ENCODE results near the gene FSCN2. TPM values are rescaled to one million over a fixed set of nuclear protein-coding genes. Genes with fewer than 3 reads are reported as not detected.

FSCN2 gene
- total RNA-seq, 1 experiment from 2014 or later: 1.2 TPM

- TF ChIP-seq TCF7L2 (IDR thresholded peaks at IDR 0.05; ENCODE audit: low read depth, low read length): no peak
- no peak for TF ChIP-seq REST (IDR thresholded peaks at IDR 0.05; ENCODE audit: insufficient read depth in 1 of 2, low read depth in 2 of 2, low read length in 1 of 2)
- no peak for TF ChIP-seq SIN3A (IDR thresholded peaks at IDR 0.05; ENCODE audit: borderline replicate concordance, insufficient read depth, low read depth, low read length)
- TF ChIP-seq, protein P1, sequence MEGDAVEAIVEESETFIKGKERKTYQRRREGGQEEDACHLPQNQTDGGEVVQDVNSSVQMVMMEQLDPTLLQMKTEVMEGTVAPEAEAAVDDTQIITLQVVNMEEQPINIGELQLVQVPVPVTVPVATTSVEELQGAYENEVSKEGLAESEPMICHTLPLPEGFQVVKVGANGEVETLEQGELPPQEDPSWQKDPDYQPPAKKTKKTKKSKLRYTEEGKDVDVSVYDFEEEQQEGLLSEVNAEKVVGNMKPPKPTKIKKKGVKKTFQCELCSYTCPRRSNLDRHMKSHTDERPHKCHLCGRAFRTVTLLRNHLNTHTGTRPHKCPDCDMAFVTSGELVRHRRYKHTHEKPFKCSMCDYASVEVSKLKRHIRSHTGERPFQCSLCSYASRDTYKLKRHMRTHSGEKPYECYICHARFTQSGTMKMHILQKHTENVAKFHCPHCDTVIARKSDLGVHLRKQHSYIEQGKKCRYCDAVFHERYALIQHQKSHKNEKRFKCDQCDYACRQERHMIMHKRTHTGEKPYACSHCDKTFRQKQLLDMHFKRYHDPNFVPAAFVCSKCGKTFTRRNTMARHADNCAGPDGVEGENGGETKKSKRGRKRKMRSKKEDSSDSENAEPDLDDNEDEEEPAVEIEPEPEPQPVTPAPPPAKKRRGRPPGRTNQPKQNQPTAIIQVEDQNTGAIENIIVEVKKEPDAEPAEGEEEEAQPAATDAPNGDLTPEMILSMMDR (IDR thresholded peaks at IDR 0.05): no peak
- TF ChIP-seq POLR2AphosphoS5 (IDR thresholded peaks at IDR 0.05; ENCODE audit: low read depth, low read length): peak; percentile 18; the same call in 1 of the 2 replicates
- ChIA-PET POLR2A (interaction anchor here (0.6 kb wide), 1 partner anchor 151 kb away, joined by 4 read pairs; no protein-coding TSS in a partner anchor), CTCF (no interaction called here)
- H3K27ac ChIP-seq (ENCODE audit: low read length): peak overlapping the region; percentile 100
- no TSS peak for BruUV-seq (replicated peaks)
- H3K27me3 ChIP-seq (ENCODE audit: control insufficient read depth, insufficient read depth, low read length): no peaks in the 10 kb centered on the region
- in situ Hi-C loops (cut with HindIII; ENCODE audit: low pct_unique_long_range_greater_than_20kb, low sequenced_read_pairs): no loop called here
- H3K4me1 ChIP-seq (ENCODE audit: control insufficient read depth, insufficient read depth, low read length): peaks cover 53% of the 10 kb centered on the region
- intact Hi-C loops (cut with micrococcal nuclease; ENCODE audit: unreplicated experiment): no loop called here
- ATAC-seq (no peak), DNase-seq (ENCODE audit: low read depth, low spot score) (no peak)
- peak overlapping the region; percentile 84 to 91 for H3K4me3 ChIP-seq (ENCODE audit: low read depth in 2 of 2, low read length in 2 of 2)
- peaks cover 14% of the 10 kb centered on the region for H3K36me3 ChIP-seq (ENCODE audit: control insufficient read depth, insufficient read depth, low read length)
- no peaks in the 10 kb centered on the region for H3K9me3 ChIP-seq (ENCODE audit: control insufficient read depth, insufficient read depth, low read depth, low read length)
These were observed 21.6 kb downstream of the FSCN2 start for GRCh38 chr17:81549826-81550225.

GRCh38 chr17:81550285-81550684, 22.1 kb downstream of the FSCN2 start:
- Histone ChIP-seq H3K27ac (ENCODE audit: low read length) (peak overlapping the region; percentile 100), H3K27me3 (ENCODE audit: control insufficient read depth, insufficient read depth, low read length) (no peaks in the 10 kb centered on the region), H3K36me3 (ENCODE audit: control insufficient read depth, insufficient read depth, low read length) (peaks cover 14% of the 10 kb centered on the region), H3K4me3 (ENCODE audit: low read depth in 2 of 2, low read length in 2 of 2) (peak overlapping the region; percentile 84 to 91), H3K4me1 (ENCODE audit: control insufficient read depth, insufficient read depth, low read length) (peaks cover 51% of the 10 kb centered on the region), H3K9me3 (ENCODE audit: control insufficient read depth, insufficient read depth, low read depth, low read length) (no peaks in the 10 kb centered on the region)
- TF ChIP-seq TCF7L2 (IDR thresholded peaks at IDR 0.05; ENCODE audit: low read depth, low read length) (no peak), SIN3A (IDR thresholded peaks at IDR 0.05; ENCODE audit: borderline replicate concordance, insufficient read depth, low read depth, low read length) (no peak), POLR2AphosphoS5 (IDR thresholded peaks at IDR 0.05; ENCODE audit: low read depth, low read length) (no peak), REST (IDR thresholded peaks at IDR 0.05; ENCODE audit: insufficient read depth in 1 of 2, low read depth in 2 of 2, low read length in 1 of 2) (no peak)
- TF ChIP-seq, protein P1 (IDR thresholded peaks at IDR 0.05): no peak
- CTCF ChIA-PET: no interaction called here
- no TSS peak for BruUV-seq (replicated peaks)
- DNase-seq (ENCODE audit: low read depth, low spot score): no peak
- in situ Hi-C loops (cut with HindIII; ENCODE audit: low pct_unique_long_range_greater_than_20kb, low sequenced_read_pairs) (no loop called here), intact Hi-C loops (cut with micrococcal nuclease; ENCODE audit: unreplicated experiment) (no loop called here)
- ATAC-seq: no peak
- POLR2A ChIA-PET: interaction anchor here (0.6 kb wide), 2 partner anchors 9 to 152 kb away, joined by 4 to 6 read pairs; no protein-coding TSS in a partner anchor

Measured in Panc1 (cell line).